Smooth muscle cell (in vitro differentiated cells): ENCODE data around the gene ZNF423. TPM values are rescaled to one million over a fixed set of nuclear protein-coding genes. Genes with fewer than 3 reads are reported as not detected.

Source experiments
- DNase-seq: peaks from one replicate; lab custom pipeline; 2025; ENCODE audit not compliant: unreplicated experiment; lab: John Stamatoyannopoulos, UW
- H2AFZ ChIP-seq: fragments of 200-600 bp; sonication (generic); 2 replicates; pipeline ENCODE4 v1.6.0; 2016; ENCODE audit warnings: antibody characterized with exemption, low read depth, mild to moderate bottlenecking
- H3F3A ChIP-seq: fragments of 200-600 bp; sonication (generic); 2 replicates; pipeline ENCODE4 v1.6.0; 2017; ENCODE audit warnings: antibody characterized with exemption, low read depth
- H3K27ac ChIP-seq: fragments of 200-600 bp; sonication (generic); 2 replicates; pipeline ENCODE4 v1.5.1; 2016; ENCODE audit warnings: low read depth, mild to moderate bottlenecking
- H3K27me3 ChIP-seq: fragments of 200-600 bp; sonication (generic); 2 replicates; pipeline ENCODE4 v1.6.1; 2016; ENCODE audit warnings: low read depth, mild to moderate bottlenecking
- H3K36me3 ChIP-seq: fragments of 200-600 bp; sonication (generic); 2 replicates; pipeline ENCODE4 v1.5.1; 2016; ENCODE audit warnings: low read depth
- H3K4me1 ChIP-seq: fragments of 200-600 bp; sonication (generic); 2 replicates; pipeline ENCODE4 v1.5.1; 2016; ENCODE audit warnings: low read depth
- H3K4me2 ChIP-seq: fragments of 200-600 bp; sonication (generic); 2 replicates; pipeline ENCODE4 v1.6.0; 2016; ENCODE audit warnings: mild to moderate bottlenecking
- H3K4me3 ChIP-seq: fragments of 200-600 bp; sonication (generic); 2 replicates; pipeline ENCODE4 v1.5.1; 2016; ENCODE audit warnings: mild to moderate bottlenecking
- H3K79me2 ChIP-seq: fragments of 200-600 bp; sonication (generic); 2 replicates; pipeline ENCODE4 v1.6.0; 2016; ENCODE audit warnings: low read depth, mild to moderate bottlenecking
- H3K9ac ChIP-seq: fragments of 200-600 bp; sonication (generic); 2 replicates; pipeline ENCODE4 v1.6.0; 2016; ENCODE audit warnings: low read depth
- H3K9me3 ChIP-seq: fragments of 200-600 bp; sonication (generic); replicated peaks from 2 replicates; pipeline ENCODE4 v1.5.1; 2016; ENCODE audit warnings: low read depth
- H4K20me1 ChIP-seq: fragments of 200-600 bp; sonication (generic); 2 replicates; pipeline ENCODE4 v1.6.0; 2016; ENCODE audit warnings: low read depth
- CTCF ChIP-seq: fragments of 200-600 bp; sonication (generic); IDR thresholded peaks from 2 replicates; pipeline ENCODE4 v1.5.1; 2017; ENCODE audit warnings: borderline replicate concordance, mild to moderate bottlenecking, antibody characterized with exemption; ENCODE audit not compliant: insufficient read depth, poor library complexity, severe bottlenecking
- WGBS: methylation state at CpG from one replicate; pipeline ENCODE4 v1.1.7; 2016; ENCODE audit warnings: low lambda C conversion rate; 5-methylcytosine and 5-hydroxymethylcytosine counted together
- polyA plus RNA-seq: library from polyadenylated mRNA; unstranded; fragments of >200 nt; fragmentation: Nextera tagmentation; extraction: Ambion mirVana; gene quantifications from 2 replicates; pipeline ENCODE4 v1.2.1, GENCODE V29; 2016
- total RNA-seq: library from RNA; depleted of rRNA; stranded (reverse); fragments of >200 nt; gene quantifications from 2 replicates; pipeline ENCODE4 v1.2.3, GENCODE V29; 2014

Gene ZNF423
- total and polyA plus RNA-seq, 2 experiments from 2014 or later = 6.9 to 7.0 TPM

DNA sequence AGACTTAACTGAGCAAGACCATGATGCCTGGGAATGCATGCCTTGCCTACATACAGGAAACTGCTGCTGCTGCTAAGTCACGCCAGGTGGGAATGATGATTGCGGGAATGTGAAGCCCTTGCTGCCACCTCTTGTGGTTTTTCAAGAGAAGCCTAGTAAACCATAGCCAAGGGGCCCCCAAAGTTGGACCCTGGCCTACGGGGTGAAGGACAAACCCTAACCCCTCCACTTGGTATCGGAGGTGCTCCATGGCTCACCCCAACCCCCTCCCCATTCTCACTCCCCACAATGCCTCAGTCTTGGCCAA lies 233.9 kb downstream of the ZNF423 start:
- H2AFZ ChIP-seq = no peak overlapping the region
- peaks cover 8% of the 10 kb centered on the region for H3F3A ChIP-seq
- H3K79me2 ChIP-seq = no peaks in the 10 kb centered on the region
- WGBS = 100% methylated on average over 2 of the region's 4 CpGs
- H3K9me3 ChIP-seq = no peaks in the 10 kb centered on the region
- H3K36me3 ChIP-seq = no peaks in the 10 kb centered on the region
- H3K4me3 ChIP-seq = no peak overlapping the region
- H3K27ac ChIP-seq = no peak overlapping the region
- TF ChIP-seq CTCF = no peak
- no peak for DNase-seq
- H3K4me1 ChIP-seq = peaks cover 12% of the 10 kb centered on the region
- H3K27me3 ChIP-seq = no peaks in the 10 kb centered on the region
- H3K9ac ChIP-seq = no peak overlapping the region
- no peak overlapping the region for H3K4me2 ChIP-seq
- H4K20me1 ChIP-seq = no peaks in the 10 kb centered on the region

DNA sequence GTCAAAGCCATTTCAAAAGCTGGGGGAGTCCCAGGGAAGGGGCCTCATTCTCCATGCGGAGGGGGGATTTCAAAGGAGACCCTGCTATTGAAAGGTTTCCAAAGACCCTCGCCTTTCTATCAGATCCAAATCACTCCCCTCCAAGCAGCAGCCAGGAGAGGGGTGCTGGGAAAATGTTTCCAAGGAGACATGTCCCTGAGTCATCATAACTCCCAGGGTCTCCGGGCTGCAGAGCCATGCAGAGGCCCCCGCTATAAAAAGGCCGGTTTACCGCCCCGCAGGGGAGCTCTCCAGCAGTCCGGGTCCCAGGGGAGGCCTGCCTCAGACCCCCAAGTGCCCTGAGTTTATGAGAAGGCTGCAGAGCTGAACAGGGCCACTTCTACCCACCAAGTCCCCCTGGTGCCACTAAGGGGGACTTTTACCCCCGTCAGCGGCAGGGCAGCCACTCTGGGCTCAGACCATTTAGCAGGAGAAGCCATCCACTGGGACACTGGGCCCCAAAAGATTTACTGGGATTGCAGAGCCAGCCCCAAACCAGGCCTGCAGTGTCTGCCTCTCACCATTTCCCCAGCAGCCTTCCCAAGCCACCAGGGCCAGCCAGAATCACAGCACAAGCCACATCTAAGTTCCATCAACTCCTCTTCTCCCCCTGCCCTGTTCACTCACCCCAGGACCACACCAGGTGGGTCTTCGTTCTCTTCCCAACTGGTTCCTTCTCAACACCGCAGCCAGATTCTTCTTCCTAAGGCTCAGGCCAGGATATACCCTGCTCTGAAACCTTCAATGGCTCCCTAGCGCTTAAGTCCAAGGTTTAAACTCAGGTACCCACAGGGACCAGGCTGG lies 234.4 kb downstream of the ZNF423 start:
- Histone ChIP-seq H3K36me3 (no peaks in the 10 kb centered on the region), H3K4me3 (no peak overlapping the region), H4K20me1 (no peaks in the 10 kb centered on the region), H3K4me2 (peak overlapping the region; percentile 63), H3K79me2 (no peaks in the 10 kb centered on the region), H3F3A (peaks cover 8% of the 10 kb centered on the region), H3K9ac (peak overlapping the region; percentile 57), H3K27ac (peak overlapping the region; percentile 90), H3K4me1 (peaks cover 12% of the 10 kb centered on the region), H3K27me3 (no peaks in the 10 kb centered on the region), H2AFZ (no peak overlapping the region), H3K9me3 (no peaks in the 10 kb centered on the region)
- no peak for TF ChIP-seq CTCF
- WGBS = 51% methylated on average over 13 of the region's 13 CpGs
- DNase-seq = no peak

GRCh38 chr16:49620869-49621240 lies 235.1 kb downstream of the ZNF423 start:
- Histone ChIP-seq H3K9me3 (no peaks in the 10 kb centered on the region), H3K9ac (peak overlapping the region; percentile 57), H3K79me2 (no peaks in the 10 kb centered on the region), H4K20me1 (no peaks in the 10 kb centered on the region), H3K4me2 (peak overlapping the region; percentile 63), H3K27me3 (no peaks in the 10 kb centered on the region), H3K36me3 (no peaks in the 10 kb centered on the region), H3K4me3 (no peak overlapping the region), H3K27ac (peak overlapping the region; percentile 90), H3F3A (peaks cover 8% of the 10 kb centered on the region), H2AFZ (no peak overlapping the region), H3K4me1 (peaks cover 12% of the 10 kb centered on the region)
- 40% methylated on average over 5 of the region's 6 CpGs for WGBS
- DNase-seq = peak; percentile 69
- TF ChIP-seq CTCF = no peak
